ENCODE measurements around the gene ZBED1. TPM values are rescaled to one million over a fixed set of nuclear protein-coding genes. Genes with fewer than 3 reads are reported as not detected.

ZBED1 gene
- total RNA-seq, 2 experiments from 2014 or later: 15.8 to 16.1 TPM

DNA sequence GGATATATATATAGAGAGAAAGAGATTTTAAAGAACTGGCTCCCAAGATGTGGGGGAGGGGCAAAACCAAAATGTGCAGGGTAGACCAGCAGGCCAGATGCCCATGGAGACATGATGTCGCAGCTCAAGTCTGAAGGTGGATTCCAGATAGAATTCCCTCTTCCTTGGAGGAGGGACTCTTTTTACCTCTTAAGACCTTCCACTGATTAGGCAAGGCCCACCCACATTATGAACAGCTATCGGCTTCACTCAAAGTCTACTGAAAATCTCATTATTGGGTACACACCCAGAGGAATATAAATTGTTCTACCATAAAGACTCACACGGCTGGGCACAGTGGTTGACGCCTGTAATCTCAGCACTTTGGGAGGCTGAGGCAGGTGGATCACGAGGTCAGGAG lies 59.3 kb downstream of the ZBED1 start:
- intact Hi-C loops (cut with DNase I, micrococcal nuclease): no loop called here
- Mint-ChIP-seq H3K4me3 (no peak overlapping the region), H3K36me3 (ENCODE audit: low read depth) (peaks cover 52% of the 10 kb centered on the region), H3K9me3 (no peaks in the 10 kb centered on the region), H3K4me1 (ENCODE audit: low read depth) (no peaks in the 10 kb centered on the region), H3K27ac (no peak overlapping the region), H3K27me3 (no peaks in the 10 kb centered on the region)
- ATAC-seq (ENCODE audit: poor library complexity) (no peak), DNase-seq (no peak)
- Histone ChIP-seq H3K4me3 (ENCODE audit: low read length) (no peak overlapping the region), H3K4me1 (ENCODE audit: insufficient read depth, low read length) (no peaks in the 10 kb centered on the region), H3K36me3 (ENCODE audit: insufficient read depth, low read length) (peaks cover 6% of the 10 kb centered on the region), H3K27ac (ENCODE audit: low read depth in 1 of 2, low read length in 2 of 2) (no peak overlapping the region), H3K27me3 (ENCODE audit: control insufficient read depth in 1 of 2, insufficient read depth in 2 of 2, low read length in 2 of 2) (no peaks in the 10 kb centered on the region), H3K9me3 (ENCODE audit: control insufficient read depth in 1 of 2, insufficient read depth in 1 of 2, low read length in 2 of 2) (no peaks in the 10 kb centered on the region)
- POLR2A ChIA-PET: no interaction called here
- TF ChIP-seq, protein P1, sequence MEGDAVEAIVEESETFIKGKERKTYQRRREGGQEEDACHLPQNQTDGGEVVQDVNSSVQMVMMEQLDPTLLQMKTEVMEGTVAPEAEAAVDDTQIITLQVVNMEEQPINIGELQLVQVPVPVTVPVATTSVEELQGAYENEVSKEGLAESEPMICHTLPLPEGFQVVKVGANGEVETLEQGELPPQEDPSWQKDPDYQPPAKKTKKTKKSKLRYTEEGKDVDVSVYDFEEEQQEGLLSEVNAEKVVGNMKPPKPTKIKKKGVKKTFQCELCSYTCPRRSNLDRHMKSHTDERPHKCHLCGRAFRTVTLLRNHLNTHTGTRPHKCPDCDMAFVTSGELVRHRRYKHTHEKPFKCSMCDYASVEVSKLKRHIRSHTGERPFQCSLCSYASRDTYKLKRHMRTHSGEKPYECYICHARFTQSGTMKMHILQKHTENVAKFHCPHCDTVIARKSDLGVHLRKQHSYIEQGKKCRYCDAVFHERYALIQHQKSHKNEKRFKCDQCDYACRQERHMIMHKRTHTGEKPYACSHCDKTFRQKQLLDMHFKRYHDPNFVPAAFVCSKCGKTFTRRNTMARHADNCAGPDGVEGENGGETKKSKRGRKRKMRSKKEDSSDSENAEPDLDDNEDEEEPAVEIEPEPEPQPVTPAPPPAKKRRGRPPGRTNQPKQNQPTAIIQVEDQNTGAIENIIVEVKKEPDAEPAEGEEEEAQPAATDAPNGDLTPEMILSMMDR (IDR thresholded peaks at IDR 0.05): no peak
- CTCF ChIA-PET: no interaction called here

DNA sequence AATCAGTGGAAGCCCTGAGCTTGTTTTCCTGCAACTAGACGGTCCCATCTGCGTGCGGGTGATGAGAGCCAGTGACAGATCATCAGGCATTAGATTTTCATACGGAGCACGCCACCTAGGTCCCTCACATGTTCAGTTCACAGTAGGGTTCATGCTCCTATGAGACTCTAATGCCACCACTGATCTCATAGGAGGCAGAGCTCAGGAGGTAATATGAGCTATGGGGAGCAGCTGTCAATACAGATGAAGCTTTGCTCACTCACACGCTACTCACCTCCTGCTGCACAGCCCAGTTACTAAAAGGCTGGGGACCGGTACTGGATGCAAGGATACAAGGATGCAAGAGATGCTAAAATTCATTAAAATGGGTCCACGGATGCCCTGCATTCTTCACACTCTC lies 61.2 kb downstream of the ZBED1 start:
- Histone ChIP-seq H3K27ac (ENCODE audit: low read depth in 1 of 2, low read length in 2 of 2) (no peak overlapping the region), H3K36me3 (ENCODE audit: insufficient read depth, low read length) (peaks cover 9% of the 10 kb centered on the region), H3K9me3 (ENCODE audit: control insufficient read depth in 1 of 2, insufficient read depth in 1 of 2, low read length in 2 of 2) (no peaks in the 10 kb centered on the region), H3K4me3 (ENCODE audit: low read length) (no peak overlapping the region), H3K4me1 (ENCODE audit: insufficient read depth, low read length) (no peaks in the 10 kb centered on the region), H3K27me3 (ENCODE audit: control insufficient read depth in 1 of 2, insufficient read depth in 2 of 2, low read length in 2 of 2) (no peaks in the 10 kb centered on the region)
- ATAC-seq (ENCODE audit: poor library complexity): no peak
- POLR2A ChIA-PET: no interaction called here
- H3K27ac Mint-ChIP-seq: no peak overlapping the region
- H3K9me3 Mint-ChIP-seq: no peaks in the 10 kb centered on the region
- H3K36me3 Mint-ChIP-seq (ENCODE audit: low read depth): peaks cover 61% of the 10 kb centered on the region
- CTCF ChIA-PET: no interaction called here
- no peaks in the 10 kb centered on the region for H3K27me3 Mint-ChIP-seq
- TF ChIP-seq, protein P1 (IDR thresholded peaks at IDR 0.05): no peak
- DNase-seq: no peak
- H3K4me3 Mint-ChIP-seq: no peak overlapping the region
- intact Hi-C loops (cut with DNase I, micrococcal nuclease): no loop called here
- no peaks in the 10 kb centered on the region for H3K4me1 Mint-ChIP-seq (ENCODE audit: low read depth)

Other genes starting within 250 kb of the ZBED1 start
- 10 to 100 TPM; 12.1 to 13.9 TPM for gene DHRSX, start within 50 bp of the ZBED1 start, total RNA-seq
- gene CD99, start 190.3 kb upstream of the ZBED1 start, total RNA-seq: 100 to 1,000 TPM; 170 to 184 TPM